Fibroblast of villous mesenchyme (primary cell): ENCODE measurements around the gene PPIF. TPM values are rescaled to one million over a fixed set of nuclear protein-coding genes. Genes with fewer than 3 reads are reported as not detected.

ENCODE experiments used
- DNase-seq: peaks from one replicate; pipeline ENCODE4 v3.0.0-alpha.2; 2010; ENCODE audit warnings: low read depth
- H3K4me3 ChIP-seq: 2 replicates; pipeline ENCODE4 v1.5.1; 2011; ENCODE audit warnings: low read depth, mild to moderate bottlenecking, low read length
- total RNA-seq: library from RNA; depleted of rRNA; stranded (reverse); fragments of >200 nt; gene quantifications from 2 replicates; pipeline ENCODE4 v1.2.3, GENCODE V29; 2012
- TF ChIP-seq, protein P1 (sequence below): IDR thresholded peaks from 2 replicates; pipeline ENCODE4 v1.5.1; 2012; ENCODE audit warnings: low read depth, mild to moderate bottlenecking, low read length; ENCODE audit not compliant: insufficient read depth

Gene PPIF
- total RNA-seq, 1 donor = 42.7 TPM

DNA sequence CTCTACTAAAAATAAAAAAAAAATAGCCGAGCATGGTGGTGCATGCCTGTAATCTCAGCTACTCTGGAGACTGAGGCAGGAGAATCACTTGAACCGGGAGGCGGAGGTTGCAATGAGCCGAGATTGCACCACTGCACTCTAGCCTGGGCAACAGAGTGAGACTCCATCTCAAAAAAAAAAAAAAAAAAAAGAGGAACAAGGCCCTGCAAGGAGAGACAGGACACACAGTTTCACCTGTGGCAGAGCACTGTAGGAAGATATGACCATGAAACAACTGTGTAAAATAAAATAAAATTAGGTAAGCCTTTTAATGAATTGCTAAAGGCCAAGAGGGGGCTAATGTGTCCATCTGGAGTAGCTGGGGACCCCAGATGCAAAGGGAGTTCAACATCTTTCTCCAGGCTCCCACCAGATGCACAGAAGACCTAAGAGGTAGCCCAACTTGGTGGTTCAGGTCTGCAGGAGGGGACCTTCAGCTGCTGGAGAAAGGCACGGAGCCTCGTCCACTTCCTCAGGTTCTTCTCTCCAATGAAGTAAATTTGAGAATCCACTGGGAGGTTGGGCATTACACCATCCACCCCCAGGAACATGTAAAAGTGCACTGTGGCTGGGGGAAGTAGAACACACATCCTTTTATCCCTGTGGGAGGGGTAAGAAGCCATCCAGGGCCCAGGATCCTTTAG, 12.7 kb downstream of the PPIF start:
- TF ChIP-seq, protein P1, sequence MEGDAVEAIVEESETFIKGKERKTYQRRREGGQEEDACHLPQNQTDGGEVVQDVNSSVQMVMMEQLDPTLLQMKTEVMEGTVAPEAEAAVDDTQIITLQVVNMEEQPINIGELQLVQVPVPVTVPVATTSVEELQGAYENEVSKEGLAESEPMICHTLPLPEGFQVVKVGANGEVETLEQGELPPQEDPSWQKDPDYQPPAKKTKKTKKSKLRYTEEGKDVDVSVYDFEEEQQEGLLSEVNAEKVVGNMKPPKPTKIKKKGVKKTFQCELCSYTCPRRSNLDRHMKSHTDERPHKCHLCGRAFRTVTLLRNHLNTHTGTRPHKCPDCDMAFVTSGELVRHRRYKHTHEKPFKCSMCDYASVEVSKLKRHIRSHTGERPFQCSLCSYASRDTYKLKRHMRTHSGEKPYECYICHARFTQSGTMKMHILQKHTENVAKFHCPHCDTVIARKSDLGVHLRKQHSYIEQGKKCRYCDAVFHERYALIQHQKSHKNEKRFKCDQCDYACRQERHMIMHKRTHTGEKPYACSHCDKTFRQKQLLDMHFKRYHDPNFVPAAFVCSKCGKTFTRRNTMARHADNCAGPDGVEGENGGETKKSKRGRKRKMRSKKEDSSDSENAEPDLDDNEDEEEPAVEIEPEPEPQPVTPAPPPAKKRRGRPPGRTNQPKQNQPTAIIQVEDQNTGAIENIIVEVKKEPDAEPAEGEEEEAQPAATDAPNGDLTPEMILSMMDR = no peak
- no peak for DNase-seq
- no peak overlapping the region for H3K4me3 ChIP-seq

DNA sequence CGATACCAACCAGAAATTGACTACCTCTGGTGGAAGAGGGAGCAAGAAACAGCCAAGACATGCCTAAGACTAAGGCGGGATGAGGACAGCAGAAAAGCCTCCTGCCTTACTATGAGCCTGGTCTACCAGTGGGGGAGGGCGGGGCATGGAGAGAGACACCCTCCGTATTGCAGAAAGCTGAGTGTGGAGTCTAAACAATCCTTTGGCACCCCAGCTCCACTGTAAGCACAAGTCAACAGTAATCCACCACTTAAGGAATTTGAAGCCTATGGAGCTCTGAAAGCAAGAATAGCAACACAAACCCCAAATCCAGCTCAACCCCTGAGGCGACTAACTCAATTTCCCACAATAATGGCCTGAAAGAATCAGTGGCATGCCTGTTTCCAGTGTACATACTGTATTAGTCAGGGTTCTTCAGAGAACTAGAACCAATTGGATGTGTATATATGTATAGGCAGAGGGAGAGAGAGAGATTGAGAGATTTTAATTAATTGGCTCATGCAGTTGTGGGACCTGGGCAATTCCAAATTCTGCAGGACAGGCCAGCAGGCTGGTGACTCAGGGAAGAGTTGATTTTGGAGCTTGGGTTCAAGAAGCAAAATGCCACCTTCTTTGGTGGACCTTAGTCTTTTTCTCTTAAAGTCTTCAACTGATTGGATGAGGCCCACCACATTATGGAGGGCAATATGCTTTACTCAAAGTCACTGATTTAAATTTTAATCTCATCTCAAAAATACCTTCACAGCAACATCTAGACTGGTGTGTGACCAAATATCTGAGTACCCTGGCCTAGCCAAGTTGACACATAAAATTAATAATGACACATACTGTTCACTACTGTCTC, 13.5 kb downstream of the PPIF start:
- TF ChIP-seq, protein P1 = no peak
- no peak overlapping the region for H3K4me3 ChIP-seq
- DNase-seq = no peak

DNA sequence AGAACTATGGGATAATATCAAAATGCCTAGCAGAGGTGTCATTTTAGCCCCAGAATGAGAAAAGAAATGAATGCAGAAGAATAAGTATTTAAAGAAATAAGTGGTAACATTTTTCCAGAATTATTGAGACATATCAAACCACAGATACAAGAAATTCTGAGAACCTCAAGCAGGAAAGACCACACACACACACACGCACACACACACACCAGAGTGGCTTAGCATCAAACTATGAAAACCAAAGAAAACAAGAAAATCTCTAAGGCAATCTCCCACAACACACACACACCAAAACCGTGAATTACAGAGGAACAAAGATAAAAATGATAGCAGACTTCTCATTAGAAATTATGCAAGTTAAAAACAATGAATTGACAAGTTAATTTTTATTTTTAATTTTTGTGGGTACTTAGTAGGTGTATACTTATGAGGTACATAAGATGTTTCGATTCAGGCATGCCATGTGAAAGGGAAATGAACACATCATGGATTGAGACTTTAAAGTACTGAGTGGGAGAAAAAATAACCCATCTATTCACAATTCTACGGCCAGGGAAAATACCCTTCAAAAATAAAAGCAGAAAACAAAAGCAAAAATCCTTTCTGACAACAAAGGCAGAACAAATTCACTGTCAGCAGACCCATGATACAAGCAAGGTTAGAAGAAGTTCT, 14.6 kb downstream of the PPIF start:
- H3K4me3 ChIP-seq = no peak overlapping the region
- no peak for DNase-seq
- TF ChIP-seq, protein P1 = no peak

DNA sequence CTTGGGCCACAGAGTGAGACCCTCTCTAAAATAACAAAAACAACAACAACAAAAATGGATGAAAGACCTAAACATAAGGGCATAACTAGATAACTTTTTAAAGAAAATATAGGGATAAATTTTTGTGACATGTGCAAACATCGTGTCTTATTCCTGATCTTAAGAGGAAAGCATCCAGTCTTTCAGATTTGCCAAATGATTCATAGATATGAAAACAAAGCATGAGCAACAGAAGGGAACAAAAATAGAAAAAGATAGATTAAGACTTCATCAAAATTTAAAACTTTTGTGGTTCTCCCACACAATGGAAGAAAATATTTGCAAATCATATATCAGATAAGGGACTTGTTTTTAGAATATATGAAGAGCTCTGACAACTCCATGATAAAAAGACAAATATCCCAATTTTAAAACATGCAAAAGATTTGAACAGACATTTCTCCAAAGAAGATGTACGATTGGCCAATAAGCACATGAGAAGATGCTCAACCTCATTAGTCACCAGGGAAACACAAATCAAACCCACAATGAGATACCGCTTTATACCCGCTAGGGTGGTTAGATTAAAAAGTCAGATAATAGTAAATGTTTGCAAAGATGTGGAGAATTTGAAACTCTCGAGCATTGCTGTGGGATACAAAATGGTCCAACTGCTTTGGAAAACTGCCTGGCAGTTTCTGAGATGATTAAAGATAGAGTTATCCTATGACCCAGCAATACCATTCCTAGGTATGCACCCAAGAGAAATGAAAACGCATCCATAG, 20.3 kb downstream of the PPIF start:
- no peak overlapping the region for H3K4me3 ChIP-seq
- TF ChIP-seq, protein P1 = no peak
- DNase-seq = no peak

DNA sequence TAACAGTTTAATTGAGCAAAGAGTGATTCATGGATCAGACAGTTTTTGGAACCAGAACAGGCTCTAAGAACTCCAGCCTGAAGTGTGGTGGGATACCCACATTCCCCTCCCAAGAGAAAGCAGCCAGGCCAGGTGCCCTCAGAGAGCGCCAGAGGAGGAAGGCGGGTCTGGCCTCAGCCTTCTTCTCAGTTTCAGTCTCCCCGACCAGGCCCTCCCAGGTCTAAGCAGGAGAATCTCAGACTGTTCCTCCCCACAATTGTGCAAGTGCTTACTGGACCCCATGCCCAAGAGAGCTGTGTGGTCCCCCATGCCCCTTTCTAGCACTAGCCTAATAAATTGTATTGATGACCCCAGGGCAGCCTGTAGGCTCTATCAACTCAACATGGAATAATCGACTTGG, 25.6 kb downstream of the PPIF start:
- no peak overlapping the region for H3K4me3 ChIP-seq
- no peak for DNase-seq
- TF ChIP-seq, protein P1 = no peak
